ENCODE measurements around the gene CCDC6.

DNA sequence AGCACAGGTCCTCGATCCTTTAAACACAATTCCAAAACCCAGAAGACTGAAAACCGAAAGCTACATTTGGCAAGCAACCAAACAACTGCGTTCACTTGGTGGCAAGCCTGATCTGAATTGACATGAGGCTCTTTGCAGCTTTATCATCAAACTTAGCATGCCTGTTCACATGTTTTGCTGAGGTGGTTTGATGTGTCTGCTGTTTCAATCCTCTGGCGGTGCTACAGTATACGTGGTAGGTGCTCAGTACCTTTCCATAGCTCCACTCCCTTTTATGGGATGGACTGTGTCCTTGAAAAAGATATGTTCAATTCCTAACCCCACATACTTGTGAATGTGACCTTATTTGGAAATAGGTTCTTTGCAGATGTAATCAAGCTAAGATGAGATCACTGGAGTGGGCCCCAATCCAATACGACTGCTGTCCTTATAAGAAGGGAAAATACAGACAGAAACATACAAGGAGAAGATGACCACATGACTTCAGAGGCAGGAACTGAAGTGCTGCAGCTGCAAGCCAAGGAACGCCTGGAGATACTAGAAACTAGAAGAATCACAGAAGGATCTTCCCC, 33.4 kb downstream of the CCDC6 start:
- TF ChIP-seq, protein P1, sequence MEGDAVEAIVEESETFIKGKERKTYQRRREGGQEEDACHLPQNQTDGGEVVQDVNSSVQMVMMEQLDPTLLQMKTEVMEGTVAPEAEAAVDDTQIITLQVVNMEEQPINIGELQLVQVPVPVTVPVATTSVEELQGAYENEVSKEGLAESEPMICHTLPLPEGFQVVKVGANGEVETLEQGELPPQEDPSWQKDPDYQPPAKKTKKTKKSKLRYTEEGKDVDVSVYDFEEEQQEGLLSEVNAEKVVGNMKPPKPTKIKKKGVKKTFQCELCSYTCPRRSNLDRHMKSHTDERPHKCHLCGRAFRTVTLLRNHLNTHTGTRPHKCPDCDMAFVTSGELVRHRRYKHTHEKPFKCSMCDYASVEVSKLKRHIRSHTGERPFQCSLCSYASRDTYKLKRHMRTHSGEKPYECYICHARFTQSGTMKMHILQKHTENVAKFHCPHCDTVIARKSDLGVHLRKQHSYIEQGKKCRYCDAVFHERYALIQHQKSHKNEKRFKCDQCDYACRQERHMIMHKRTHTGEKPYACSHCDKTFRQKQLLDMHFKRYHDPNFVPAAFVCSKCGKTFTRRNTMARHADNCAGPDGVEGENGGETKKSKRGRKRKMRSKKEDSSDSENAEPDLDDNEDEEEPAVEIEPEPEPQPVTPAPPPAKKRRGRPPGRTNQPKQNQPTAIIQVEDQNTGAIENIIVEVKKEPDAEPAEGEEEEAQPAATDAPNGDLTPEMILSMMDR (IDR thresholded peaks at IDR 0.05): no peak
- no peak for TF ChIP-seq POLR2A (IDR thresholded peaks at IDR 0.05)
- peak; percentile 71 for TF ChIP-seq POLR2AphosphoS5 (IDR thresholded peaks at IDR 0.05)

Measured in prostate gland (tissue), 2 donors.